Measurements from ENCODE around the gene LYPLA2. TPM values are rescaled to one million over a fixed set of nuclear protein-coding genes. Genes with fewer than 3 reads are reported as not detected.

LYPLA2 gene
- total and polyA plus RNA-seq, 2 donors (not counting 3 experiments of a cell fraction or from before 2014, with no cell fraction given) = 110 to 137 TPM

GRCh38 chr1:23759277-23759676, 31.7 kb upstream of the LYPLA2 start:
- no peaks in the 10 kb centered on the region for H3K4me1 ChIP-seq (ENCODE audit: control insufficient read depth, extremely low read depth, insufficient read depth, low read length)
- FAIRE-seq (no peak), DNase-seq (ENCODE audit: low read depth, low spot score) (no peak)
- TF ChIP-seq, protein P1, sequence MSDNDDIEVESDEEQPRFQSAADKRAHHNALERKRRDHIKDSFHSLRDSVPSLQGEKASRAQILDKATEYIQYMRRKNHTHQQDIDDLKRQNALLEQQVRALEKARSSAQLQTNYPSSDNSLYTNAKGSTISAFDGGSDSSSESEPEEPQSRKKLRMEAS (IDR thresholded peaks at IDR 0.05; ENCODE audit: insufficient read depth, insufficient read length) = no peak
- no peak for TF ChIP-seq EZH2 (IDR thresholded peaks at IDR 0.05; ENCODE audit: borderline replicate concordance, low read depth, low read length, severe bottlenecking)
- ChIA-PET POLR2A (no interaction called here), CTCF (interaction anchor here (1.5 kb wide), 1 partner anchor 13 kb away, joined by 5 read pairs; no protein-coding TSS in a partner anchor)
- no peak overlapping the region for H3K27ac ChIP-seq (ENCODE audit: insufficient read depth, low read depth, low read length)
- H3K9me3 ChIP-seq (replicated peaks; ENCODE audit: control insufficient read depth, insufficient read depth, low read length) = no peaks in the 10 kb centered on the region
- no TSS peak for BruUV-seq (replicated peaks)
- H3K9ac ChIP-seq (replicated peaks; ENCODE audit: extremely low read depth, insufficient read depth, low read length) = no peak overlapping the region
- H3K4me3 ChIP-seq (replicated peaks in 1 of 3; ENCODE audit: insufficient read depth in 1 of 3, low read depth in 1 of 3, low read length in 3 of 3) = no peak overlapping the region
- H3K79me2 ChIP-seq (ENCODE audit: control insufficient read depth, insufficient read depth, low read length) = no peaks in the 10 kb centered on the region
- no peaks in the 10 kb centered on the region for H3K9me1 ChIP-seq (replicated peaks; ENCODE audit: control insufficient read depth, extremely low read depth, insufficient read depth, low read length)
- dilution Hi-C loops (cut with MboI; ENCODE audit: extremely low pct_ligation_motif_present, low sequenced_read_pairs) (no loop called here), intact Hi-C loops (cut with micrococcal nuclease) (no loop called here)
- H4K20me1 ChIP-seq (replicated peaks; ENCODE audit: control insufficient read depth, extremely low read depth, insufficient read depth, low read length) = no peaks in the 10 kb centered on the region
- H3K4me2 ChIP-seq (ENCODE audit: insufficient read depth, low read length) = no peak overlapping the region
- H3K27me3 ChIP-seq (ENCODE audit: control insufficient read depth in 2 of 2, insufficient read depth in 2 of 2, low read length in 2 of 2) = no peaks in the 10 kb centered on the region
- no peak overlapping the region for H2AFZ ChIP-seq (ENCODE audit: low read depth, low read length)
- H3K36me3 ChIP-seq (ENCODE audit: control insufficient read depth in 2 of 2, extremely low read depth in 1 of 2, insufficient read depth in 2 of 2, low read length in 2 of 2) = peaks cover 33 to 57% of the 10 kb centered on the region in 2 experiments

DNA sequence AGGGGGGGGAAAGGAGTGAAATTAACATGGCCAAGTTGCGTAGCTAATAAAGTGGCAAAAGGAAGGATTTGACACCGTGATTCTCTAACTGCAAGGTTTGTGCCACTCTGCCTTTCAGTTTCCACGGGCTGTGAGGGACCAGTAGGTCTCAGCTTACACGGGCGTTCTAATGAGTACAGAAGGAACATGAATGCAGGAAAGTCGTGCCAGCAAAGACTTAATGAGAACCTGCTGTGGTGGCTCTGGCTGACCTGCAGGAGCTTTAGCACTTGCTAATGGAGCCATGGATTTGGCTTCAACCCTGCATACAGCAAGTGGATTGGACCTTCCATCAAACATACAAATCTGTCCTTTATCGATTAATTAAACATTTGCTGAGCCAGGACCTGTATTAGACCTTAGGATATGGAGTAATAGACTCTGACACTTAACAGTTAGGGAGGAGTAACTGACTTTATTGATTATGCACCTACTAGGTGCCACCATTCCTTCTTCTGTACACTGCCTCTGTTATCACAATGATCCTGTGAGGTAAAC, 27.8 kb upstream of the LYPLA2 start:
- Histone ChIP-seq H3K36me3 (ENCODE audit: control insufficient read depth in 2 of 2, extremely low read depth in 1 of 2, insufficient read depth in 2 of 2, low read length in 2 of 2) (peaks cover 13 to 27% of the 10 kb centered on the region in 2 experiments), H2AFZ (ENCODE audit: low read depth, low read length) (no peak overlapping the region), H3K4me3 (replicated peaks in 1 of 3; ENCODE audit: insufficient read depth in 1 of 3, low read depth in 1 of 3, low read length in 3 of 3) (no peak overlapping the region), H3K9me1 (replicated peaks; ENCODE audit: control insufficient read depth, extremely low read depth, insufficient read depth, low read length) (no peaks in the 10 kb centered on the region), H3K9ac (replicated peaks; ENCODE audit: extremely low read depth, insufficient read depth, low read length) (no peak overlapping the region), H3K27ac (ENCODE audit: insufficient read depth, low read depth, low read length) (no peak overlapping the region), H3K4me2 (ENCODE audit: insufficient read depth, low read length) (no peak overlapping the region), H3K9me3 (replicated peaks; ENCODE audit: control insufficient read depth, insufficient read depth, low read length) (no peaks in the 10 kb centered on the region), H4K20me1 (replicated peaks; ENCODE audit: control insufficient read depth, extremely low read depth, insufficient read depth, low read length) (no peaks in the 10 kb centered on the region), H3K27me3 (ENCODE audit: control insufficient read depth in 2 of 2, insufficient read depth in 2 of 2, low read length in 2 of 2) (no peaks in the 10 kb centered on the region), H3K4me1 (ENCODE audit: control insufficient read depth, extremely low read depth, insufficient read depth, low read length) (no peaks in the 10 kb centered on the region), H3K79me2 (ENCODE audit: control insufficient read depth, insufficient read depth, low read length) (no peaks in the 10 kb centered on the region)
- POLR2A ChIA-PET = no interaction called here
- BruUV-seq (replicated peaks) = no TSS peak
- TF ChIP-seq JUN (IDR thresholded peaks at IDR 0.05; ENCODE audit: borderline replicate concordance, insufficient read depth, insufficient read length, low read depth) = no peak
- TF ChIP-seq MYC (IDR thresholded peaks at IDR 0.05; ENCODE audit: low read depth, low read length) = no peak
- TF ChIP-seq FOS (IDR thresholded peaks at IDR 0.05; ENCODE audit: borderline replicate concordance, insufficient read depth, low read length) = no peak
- TF ChIP-seq POLR2AphosphoS5 (IDR thresholded peaks at IDR 0.05; ENCODE audit: insufficient read depth, low read depth, low read length) = no peak
- TF ChIP-seq POLR2A (IDR thresholded peaks at IDR 0.05; ENCODE audit: low read depth, low read length) = no peak
- no peak for TF ChIP-seq EZH2 (IDR thresholded peaks at IDR 0.05; ENCODE audit: borderline replicate concordance, low read depth, low read length, severe bottlenecking)
- no peak for TF ChIP-seq CTCF (IDR thresholded peaks at IDR 0.05; ENCODE audit: extremely low read depth in 1 of 2, insufficient read depth in 1 of 2, low read depth in 1 of 2, low read length in 2 of 2)
- TF ChIP-seq, protein P1 (IDR thresholded peaks at IDR 0.05; ENCODE audit: insufficient read depth, insufficient read length) = no peak
- TF ChIP-seq GATA2 (IDR thresholded peaks at IDR 0.05; ENCODE audit: insufficient read depth, insufficient read length, low read depth, low read length) = no peak
- CTCF ChIA-PET = interaction anchor here (1.4 kb wide), 1 partner anchor 8 kb away, joined by 10 read pairs; no protein-coding TSS in a partner anchor
- intact Hi-C loops (cut with micrococcal nuclease) = no loop called here
- dilution Hi-C loops (cut with MboI; ENCODE audit: extremely low pct_ligation_motif_present, low sequenced_read_pairs) = no loop called here
- FAIRE-seq (no peak), DNase-seq (ENCODE audit: low read depth, low spot score) (no peak)
